ENCODE measurements around the gene CD82. TPM values are rescaled to one million over a fixed set of nuclear protein-coding genes. Genes with fewer than 3 reads are reported as not detected.

The CD82 gene
- total RNA-seq, 2 donors from 2014 or later, result 15.4 to 23.4 TPM

DNA sequence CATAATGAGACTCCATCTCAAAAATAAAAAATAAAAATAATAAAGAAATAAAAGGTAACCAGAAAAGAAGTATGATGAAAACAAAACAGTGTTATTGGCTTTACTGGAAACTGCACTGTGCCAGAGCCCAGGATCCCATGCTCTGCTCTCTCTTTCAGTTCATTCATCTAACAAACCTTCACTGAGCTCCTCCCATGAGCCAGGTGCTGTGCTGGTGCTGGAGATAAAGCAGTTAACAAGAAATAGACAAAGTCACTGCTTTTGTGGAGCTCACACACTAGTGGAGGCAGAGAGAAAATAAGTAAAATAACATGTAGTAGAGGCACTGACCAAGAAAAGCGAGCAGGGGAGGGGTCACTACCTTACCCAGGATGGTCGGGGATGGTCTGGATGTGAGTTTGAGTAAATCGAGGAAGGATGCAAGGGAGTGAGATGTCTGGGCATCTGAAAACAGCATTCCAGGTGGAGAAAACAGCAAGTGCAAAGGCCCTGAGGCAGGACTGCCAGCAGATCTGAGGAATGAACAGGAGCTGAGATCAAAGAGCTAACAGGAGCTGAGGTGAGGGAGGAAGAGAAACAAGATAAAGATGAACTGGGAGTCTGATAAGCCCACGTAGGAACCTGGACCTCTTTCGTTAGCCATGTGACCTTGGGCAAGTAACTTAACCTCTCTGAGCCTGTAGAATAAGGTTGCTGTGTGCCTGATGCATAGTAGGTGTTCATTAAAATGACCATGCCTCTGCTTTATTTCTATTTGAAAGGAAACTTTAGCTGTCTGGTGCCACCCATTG lies 31.3 kb upstream of the CD82 start:
- ATAC-seq (ENCODE audit: insufficient number of reproducible peaks, low FRiP score, low read depth) (no peak), DNase-seq (ENCODE audit: low spot score) (no peak)
- H3K4me1 ChIP-seq (ENCODE audit: control insufficient read depth in 1 of 2, low read depth in 2 of 2), result no peaks in the 10 kb centered on the region
- no peaks in the 10 kb centered on the region for H3K9me3 ChIP-seq
- H3K27me3 ChIP-seq (replicated peaks; ENCODE audit: insufficient read depth), result no peaks in the 10 kb centered on the region
- H3K36me3 ChIP-seq, result no peaks in the 10 kb centered on the region
- TF ChIP-seq, protein P1, sequence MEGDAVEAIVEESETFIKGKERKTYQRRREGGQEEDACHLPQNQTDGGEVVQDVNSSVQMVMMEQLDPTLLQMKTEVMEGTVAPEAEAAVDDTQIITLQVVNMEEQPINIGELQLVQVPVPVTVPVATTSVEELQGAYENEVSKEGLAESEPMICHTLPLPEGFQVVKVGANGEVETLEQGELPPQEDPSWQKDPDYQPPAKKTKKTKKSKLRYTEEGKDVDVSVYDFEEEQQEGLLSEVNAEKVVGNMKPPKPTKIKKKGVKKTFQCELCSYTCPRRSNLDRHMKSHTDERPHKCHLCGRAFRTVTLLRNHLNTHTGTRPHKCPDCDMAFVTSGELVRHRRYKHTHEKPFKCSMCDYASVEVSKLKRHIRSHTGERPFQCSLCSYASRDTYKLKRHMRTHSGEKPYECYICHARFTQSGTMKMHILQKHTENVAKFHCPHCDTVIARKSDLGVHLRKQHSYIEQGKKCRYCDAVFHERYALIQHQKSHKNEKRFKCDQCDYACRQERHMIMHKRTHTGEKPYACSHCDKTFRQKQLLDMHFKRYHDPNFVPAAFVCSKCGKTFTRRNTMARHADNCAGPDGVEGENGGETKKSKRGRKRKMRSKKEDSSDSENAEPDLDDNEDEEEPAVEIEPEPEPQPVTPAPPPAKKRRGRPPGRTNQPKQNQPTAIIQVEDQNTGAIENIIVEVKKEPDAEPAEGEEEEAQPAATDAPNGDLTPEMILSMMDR (IDR thresholded peaks at IDR 0.05), result no peak
- no peak overlapping the region for H3K27ac ChIP-seq
- no peak overlapping the region for H3K4me3 ChIP-seq

DNA sequence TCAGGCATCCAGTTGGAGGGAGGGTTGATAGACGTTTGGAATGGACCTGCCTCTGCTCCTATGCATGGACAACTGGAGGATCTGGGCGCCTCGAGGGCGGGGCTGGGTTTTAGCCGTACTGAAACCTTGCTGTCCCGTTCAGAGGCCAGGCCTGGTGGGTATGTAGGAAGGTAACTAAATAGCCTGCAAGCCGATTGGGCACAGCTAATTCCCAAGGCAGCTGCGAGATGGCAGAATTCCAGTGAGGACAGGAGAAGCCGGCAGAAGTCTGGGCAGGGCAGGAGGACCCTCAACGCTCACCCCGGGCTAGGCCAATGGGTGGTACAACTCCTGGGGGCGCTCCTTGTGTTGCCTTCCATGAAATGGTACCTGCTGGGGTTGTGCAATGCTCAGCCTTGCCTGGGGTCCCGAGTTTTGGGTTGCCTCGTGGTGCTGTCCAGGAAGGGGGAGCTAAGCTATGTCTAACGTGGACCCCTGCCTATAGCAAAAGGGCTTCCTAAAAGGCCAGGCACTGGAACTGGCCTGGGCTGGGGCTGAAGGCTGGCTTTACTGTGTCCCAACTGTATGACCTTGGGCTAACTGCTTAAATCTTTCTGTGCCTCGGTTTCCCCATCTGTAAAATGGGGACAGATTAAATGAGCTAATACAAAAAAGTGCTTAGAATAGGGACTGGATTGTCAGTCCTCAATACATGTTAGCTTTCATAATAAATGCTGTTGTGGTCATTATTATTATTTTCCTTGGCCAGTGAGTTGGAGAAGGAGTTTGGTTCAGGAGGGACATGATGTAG lies 30.1 kb upstream of the CD82 start:
- no peak overlapping the region for H3K27ac ChIP-seq
- H3K9me3 ChIP-seq, result no peaks in the 10 kb centered on the region
- H3K4me1 ChIP-seq (ENCODE audit: control insufficient read depth in 1 of 2, low read depth in 2 of 2), result no peaks in the 10 kb centered on the region
- no peaks in the 10 kb centered on the region for H3K27me3 ChIP-seq (replicated peaks; ENCODE audit: insufficient read depth)
- no peak overlapping the region for H3K4me3 ChIP-seq
- no peaks in the 10 kb centered on the region for H3K36me3 ChIP-seq
- DNase-seq (ENCODE audit: low spot score), result no peak
- ATAC-seq (ENCODE audit: insufficient number of reproducible peaks, low FRiP score, low read depth), result no peak
- TF ChIP-seq, protein P1 (IDR thresholded peaks at IDR 0.05), result no peak

DNA sequence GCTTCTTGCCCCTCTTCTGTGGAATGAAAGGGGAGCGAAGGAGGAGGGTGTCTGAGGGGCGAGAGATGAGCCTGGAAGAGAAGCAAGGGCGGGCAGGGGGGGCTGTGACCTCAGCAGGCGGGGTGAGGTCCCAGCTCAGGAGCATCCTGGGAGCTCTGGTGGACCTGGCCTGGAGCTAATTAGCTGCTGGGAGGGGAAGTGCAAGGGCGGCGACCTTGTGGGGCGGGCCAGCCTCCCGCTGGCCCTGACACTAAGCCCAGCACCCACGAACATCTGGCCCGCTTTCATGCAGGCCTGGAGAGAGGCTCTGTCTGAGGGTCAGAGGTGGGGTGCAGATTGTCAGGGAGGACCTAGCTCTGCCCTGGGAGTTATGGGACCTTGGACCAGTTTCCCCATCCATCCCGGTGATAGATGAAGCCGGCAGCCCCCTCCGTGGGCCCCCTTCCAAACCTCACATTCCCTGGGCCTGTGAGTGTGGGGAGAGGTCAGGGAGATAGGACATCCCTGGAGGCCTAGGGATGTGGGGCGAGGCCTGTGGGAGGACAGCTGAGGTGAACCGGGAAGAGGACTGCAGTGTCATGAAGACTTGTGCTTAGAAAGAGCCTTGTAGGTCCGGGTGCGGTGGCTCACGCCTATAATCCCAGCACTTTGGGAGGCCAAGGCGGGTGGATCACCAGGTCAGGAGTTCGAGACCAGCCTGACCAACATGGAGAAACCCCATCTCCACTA lies 28.5 kb upstream of the CD82 start:
- DNase-seq (ENCODE audit: low spot score) (no peak), ATAC-seq (ENCODE audit: insufficient number of reproducible peaks, low FRiP score, low read depth) (no peak)
- no peak overlapping the region for H3K27ac ChIP-seq
- no peaks in the 10 kb centered on the region for H3K36me3 ChIP-seq
- no peaks in the 10 kb centered on the region for H3K4me1 ChIP-seq (ENCODE audit: control insufficient read depth in 1 of 2, low read depth in 2 of 2)
- H3K27me3 ChIP-seq (replicated peaks; ENCODE audit: insufficient read depth), result no peaks in the 10 kb centered on the region
- TF ChIP-seq, protein P1 (IDR thresholded peaks at IDR 0.05), result no peak
- H3K4me3 ChIP-seq, result no peak overlapping the region
- H3K9me3 ChIP-seq, result no peaks in the 10 kb centered on the region

DNA sequence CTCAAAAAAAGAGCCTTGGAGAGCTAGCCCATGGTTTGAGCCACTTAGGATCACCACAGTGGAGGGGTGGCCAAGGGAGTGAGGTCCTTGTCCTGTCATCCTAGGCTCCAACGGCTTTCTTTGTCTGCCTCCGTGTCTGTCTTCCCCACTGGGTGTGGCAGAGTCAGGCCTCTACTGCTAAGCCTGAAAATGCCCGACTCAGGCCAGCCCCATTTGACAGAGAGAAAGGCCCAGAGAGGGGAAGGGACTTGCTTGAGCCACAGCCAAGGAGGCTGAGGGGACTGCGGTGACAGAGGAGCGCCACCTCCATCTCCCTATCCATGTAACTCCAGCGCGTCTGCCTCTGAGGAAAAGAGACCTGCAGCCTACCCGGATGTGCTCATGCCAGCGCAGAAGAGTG lies 27.8 kb upstream of the CD82 start:
- H3K36me3 ChIP-seq, result no peaks in the 10 kb centered on the region
- H3K4me3 ChIP-seq, result no peak overlapping the region
- ATAC-seq (ENCODE audit: insufficient number of reproducible peaks, low FRiP score, low read depth), result no peak
- H3K27me3 ChIP-seq (replicated peaks; ENCODE audit: insufficient read depth), result no peaks in the 10 kb centered on the region
- no peak overlapping the region for H3K27ac ChIP-seq
- no peaks in the 10 kb centered on the region for H3K9me3 ChIP-seq
- DNase-seq (ENCODE audit: low spot score), result no peak
- H3K4me1 ChIP-seq (ENCODE audit: control insufficient read depth in 1 of 2, low read depth in 2 of 2), result no peaks in the 10 kb centered on the region
- TF ChIP-seq, protein P1 (IDR thresholded peaks at IDR 0.05), result no peak

All from thoracic aorta (tissue), 2 donors.